Trophoblast cell (in vitro differentiated cells and primary cell): ENCODE data around the gene KNOP1.

Source experiments
- DNase-seq, 2 donors: peaks; one replicate each; pipeline ENCODE4 v3.0.0-alpha.2; 2016
- H2AFZ ChIP-seq: 2 replicates; pipeline ENCODE4 v1.6.1; 2013; ENCODE audit warnings: low read length, moderate library complexity, mild to moderate bottlenecking; ENCODE audit not compliant: insufficient read depth, poor library complexity
- H2AK5ac ChIP-seq: 2 replicates; pipeline ENCODE4 v1.6.1; 2013; ENCODE audit warnings: mild to moderate bottlenecking, low read length
- H2BK120ac ChIP-seq: 2 replicates; pipeline ENCODE4 v1.6.1; 2013; ENCODE audit warnings: low read length, mild to moderate bottlenecking, moderate library complexity; ENCODE audit not compliant: insufficient read depth, poor library complexity
- H2BK12ac ChIP-seq: 2 replicates; pipeline ENCODE4 v1.6.1; 2013; ENCODE audit warnings: mild to moderate bottlenecking, low read length, moderate library complexity
- H2BK5ac ChIP-seq: 2 replicates; pipeline ENCODE4 v1.6.1; 2013; ENCODE audit warnings: low read length, low read depth, moderate library complexity, mild to moderate bottlenecking; ENCODE audit not compliant: poor library complexity
- H3K14ac ChIP-seq: 2 replicates; pipeline ENCODE4 v1.6.1; 2013; ENCODE audit warnings: mild to moderate bottlenecking, low read length
- H3K18ac ChIP-seq: 2 replicates; pipeline ENCODE4 v1.6.1; 2013; ENCODE audit warnings: mild to moderate bottlenecking, low read length
- H3K23ac ChIP-seq: 2 replicates; pipeline ENCODE4 v1.6.1; 2013; ENCODE audit warnings: low read length
- H3K27ac ChIP-seq: 2 replicates; pipeline ENCODE4 v1.5.1; 2013; ENCODE audit warnings: low read depth, mild to moderate bottlenecking, inconsistent platforms, low read length, moderate library complexity
- H3K27me3 ChIP-seq: 2 replicates; pipeline ENCODE4 v1.6.1; 2013; ENCODE audit warnings: inconsistent platforms, mild to moderate bottlenecking, low read length, moderate library complexity; ENCODE audit not compliant: insufficient read depth
- H3K36me3 ChIP-seq, 2 experiments: 1 replicate in 1 of 2; 2 replicates in 1 of 2; pipeline ENCODE4 v1.6.1; 2013; ENCODE audit warnings: low read length in 2 of 2, mild to moderate bottlenecking in 2 of 2, moderate library complexity in 1 of 2; ENCODE audit not compliant: insufficient read depth in 2 of 2, control insufficient read depth in 1 of 2
- H3K4ac ChIP-seq: 2 replicates; pipeline ENCODE4 v1.6.1; 2013; ENCODE audit warnings: low read depth, mild to moderate bottlenecking, low read length, moderate library complexity
- H3K4me1 ChIP-seq, 2 experiments: 1 replicate in 1 of 2; 2 replicates in 1 of 2; pipeline ENCODE4 v1.6.1; 2013; ENCODE audit warnings: low read length in 2 of 2, mild to moderate bottlenecking in 2 of 2, moderate library complexity in 1 of 2; ENCODE audit not compliant: insufficient read depth in 2 of 2, control insufficient read depth in 1 of 2
- H3K4me2 ChIP-seq: 2 replicates; pipeline ENCODE4 v1.6.1; 2013; ENCODE audit warnings: inconsistent platforms, mild to moderate bottlenecking, low read length, moderate library complexity
- H3K4me3 ChIP-seq: 2 replicates; pipeline ENCODE4 v1.5.1; 2013; ENCODE audit warnings: mild to moderate bottlenecking, low read depth, low read length, inconsistent platforms
- H3K79me1 ChIP-seq: one replicate; pipeline ENCODE4 v1.6.1; 2013; ENCODE audit warnings: low read length
- H3K79me2 ChIP-seq: 2 replicates; pipeline ENCODE4 v1.6.1; 2013; ENCODE audit warnings: low read length, mild to moderate bottlenecking; ENCODE audit not compliant: control insufficient read depth, insufficient read depth, poor library complexity
- H3K9ac ChIP-seq: 2 replicates; pipeline ENCODE4 v1.6.1; 2013; ENCODE audit warnings: mild to moderate bottlenecking, low read length
- H3K9me3 ChIP-seq: 2 replicates; pipeline ENCODE4 v1.6.1; 2013; ENCODE audit warnings: low read depth, mild to moderate bottlenecking, control low read depth, inconsistent platforms, low read length; ENCODE audit not compliant: insufficient read depth
- H4K12ac ChIP-seq: 2 replicates; pipeline ENCODE4 v1.6.1; 2013; ENCODE audit warnings: low read depth, mild to moderate bottlenecking, low read length, moderate library complexity
- H4K8ac ChIP-seq: 2 replicates; pipeline ENCODE4 v1.6.1; 2013; ENCODE audit warnings: low read depth, mild to moderate bottlenecking, low read length, moderate library complexity
- H4K91ac ChIP-seq: one replicate; pipeline ENCODE4 v1.6.1; 2013; ENCODE audit warnings: low read depth, mild to moderate bottlenecking, low read length, moderate library complexity
- WGBS: extraction: QIAGEN DNeasy Blood & Tissue Kit; methylation state at CpG from one replicate; pipeline ENCODE4 v1.1.7; 2013; ENCODE audit warnings: missing lambda C conversion rate; ENCODE audit not compliant: insufficient read length, insufficient coverage; ENCODE audit errors: extremely low coverage; 5-methylcytosine and 5-hydroxymethylcytosine counted together

KNOP1 gene

GRCh38 chr16:19735074-19735867 lies 17.2 kb upstream of the KNOP1 start:
- no peak overlapping the region for H2BK120ac ChIP-seq
- no peak overlapping the region for H4K12ac ChIP-seq
- no peaks in the 10 kb centered on the region for H3K79me2 ChIP-seq
- peaks cover 4 to 8% of the 10 kb centered on the region in 2 experiments for H3K36me3 ChIP-seq
- no peaks in the 10 kb centered on the region for H3K9me3 ChIP-seq
- no peak overlapping the region for H3K14ac ChIP-seq
- H3K4me2 ChIP-seq, result no peak overlapping the region
- H3K4me1 ChIP-seq, result peaks cover 0 to 2% of the 10 kb centered on the region in 2 experiments
- no peaks in the 10 kb centered on the region for H3K27me3 ChIP-seq
- no peak overlapping the region for H4K8ac ChIP-seq
- H2BK5ac ChIP-seq, result no peak overlapping the region
- no peak overlapping the region for H3K4me3 ChIP-seq
- no peak overlapping the region for H3K9ac ChIP-seq
- no peaks in the 10 kb centered on the region for H3K79me1 ChIP-seq
- H3K23ac ChIP-seq, result no peak overlapping the region
- no peak overlapping the region for H2AFZ ChIP-seq
- WGBS, result no CpG with 5 or more reads among the region's 9 CpGs
- H3K4ac ChIP-seq, result no peak overlapping the region
- no peak overlapping the region for H4K91ac ChIP-seq
- H2BK12ac ChIP-seq, result no peak overlapping the region
- no peak overlapping the region for H3K27ac ChIP-seq
- DNase-seq, result no peak
- H3K18ac ChIP-seq, result no peak overlapping the region
- H2AK5ac ChIP-seq, result no peak overlapping the region

- no peak overlapping the region for H4K12ac ChIP-seq
- no peaks in the 10 kb centered on the region for H3K79me1 ChIP-seq
- no peak overlapping the region for H2BK12ac ChIP-seq
- H3K4ac ChIP-seq, result no peak overlapping the region
- no peak overlapping the region for H3K4me3 ChIP-seq
- H3K9me3 ChIP-seq, result no peaks in the 10 kb centered on the region
- no peak overlapping the region for H4K8ac ChIP-seq
- peaks cover 4 to 8% of the 10 kb centered on the region in 2 experiments for H3K36me3 ChIP-seq
- H2BK120ac ChIP-seq, result no peak overlapping the region
- WGBS, result no CpG with 5 or more reads among the region's 6 CpGs
- no peaks in the 10 kb centered on the region for H3K27me3 ChIP-seq
- no peaks in the 10 kb centered on the region for H3K79me2 ChIP-seq
- H2BK5ac ChIP-seq, result no peak overlapping the region
- H4K91ac ChIP-seq, result no peak overlapping the region
- no peak overlapping the region for H3K9ac ChIP-seq
- no peak overlapping the region for H2AK5ac ChIP-seq
- DNase-seq, result no peak
- no peak overlapping the region for H3K18ac ChIP-seq
- peaks cover 0 to 2% of the 10 kb centered on the region in 2 experiments for H3K4me1 ChIP-seq
- no peak overlapping the region for H3K4me2 ChIP-seq
- no peak overlapping the region for H3K23ac ChIP-seq
- no peak overlapping the region for H3K27ac ChIP-seq
- no peak overlapping the region for H3K14ac ChIP-seq
- no peak overlapping the region for H2AFZ ChIP-seq
Observed at GRCh38 chr16:19733551-19733950, 15.5 kb upstream of the KNOP1 start.

GRCh38 chr16:19728636-19728965 lies 10.6 kb upstream of the KNOP1 start:
- Histone ChIP-seq H3K4ac (no peak overlapping the region), H2BK120ac (no peak overlapping the region), H2BK5ac (no peak overlapping the region), H3K36me3 (peaks cover 0 to 1% of the 10 kb centered on the region in 2 experiments), H3K9ac (no peak overlapping the region), H3K4me3 (no peak overlapping the region), H3K23ac (no peak overlapping the region), H3K79me1 (no peaks in the 10 kb centered on the region), H3K27me3 (no peaks in the 10 kb centered on the region), H2AK5ac (no peak overlapping the region), H4K8ac (no peak overlapping the region), H2AFZ (no peak overlapping the region), H4K91ac (no peak overlapping the region), H3K18ac (no peak overlapping the region), H4K12ac (no peak overlapping the region), H3K14ac (no peak overlapping the region), H3K79me2 (no peaks in the 10 kb centered on the region), H3K27ac (no peak overlapping the region), H3K4me1 (peaks cover 0 to 2% of the 10 kb centered on the region in 2 experiments), H2BK12ac (no peak overlapping the region), H3K4me2 (no peak overlapping the region), H3K9me3 (no peaks in the 10 kb centered on the region)
- no CpG with 5 or more reads among the region's 3 CpGs for WGBS
- DNase-seq, result no peak

- H2BK5ac ChIP-seq, result no peak overlapping the region
- H3K14ac ChIP-seq, result no peak overlapping the region
- H3K79me1 ChIP-seq, result peaks cover 2% of the 10 kb centered on the region
- no peak overlapping the region for H4K12ac ChIP-seq
- no peaks in the 10 kb centered on the region for H3K27me3 ChIP-seq
- no peak overlapping the region for H2BK120ac ChIP-seq
- peaks cover 0 to 2% of the 10 kb centered on the region in 2 experiments for H3K4me1 ChIP-seq
- no peak overlapping the region for H3K4ac ChIP-seq
- no peak overlapping the region for H3K27ac ChIP-seq
- H3K4me3 ChIP-seq, result no peak overlapping the region
- H4K8ac ChIP-seq, result no peak overlapping the region
- no peak for DNase-seq
- WGBS, result 100% methylated on average over 1 of the region's 7 CpGs
- H2AK5ac ChIP-seq, result no peak overlapping the region
- H3K4me2 ChIP-seq, result no peak overlapping the region
- peaks cover 2% of the 10 kb centered on the region for H3K79me2 ChIP-seq
- no peak overlapping the region for H4K91ac ChIP-seq
- no peak overlapping the region for H2BK12ac ChIP-seq
- no peaks in the 10 kb centered on the region for H3K36me3 ChIP-seq
- no peak overlapping the region for H3K18ac ChIP-seq
- no peak overlapping the region for H3K9ac ChIP-seq
- no peak overlapping the region for H2AFZ ChIP-seq
- no peak overlapping the region for H3K23ac ChIP-seq
- no peaks in the 10 kb centered on the region for H3K9me3 ChIP-seq
Observed at GRCh38 chr16:19722981-19723380, 5.0 kb upstream of the KNOP1 start.
